Thyroid gland (tissue), 4 donors: Measurements from ENCODE around the gene DLG1. TPM values are rescaled to one million over a fixed set of nuclear protein-coding genes. Genes with fewer than 3 reads are reported as not detected.

Experiments used
- DNase-seq, 2 donors: peaks; one replicate each; pipeline ENCODE4 v3.0.0-alpha.2; 2019
- H3K27ac ChIP-seq, 3 donors: fragments of 200-600 bp; sonication (generic); 1 replicate in 2 of 3; 2 replicates in 1 of 3; pipeline ENCODE4 v1.5.1; 2016 to 2019; ENCODE audit warnings: mild to moderate bottlenecking in 1 of 3, moderate library complexity in 1 of 3
- H3K27me3 ChIP-seq: fragments of 200-600 bp; sonication (generic); one replicate; pipeline ENCODE4 v1.5.1; 2019
- H3K36me3 ChIP-seq, 2 donors: fragments of 200-600 bp; sonication (generic); one replicate each; pipeline ENCODE4 v1.5.1; 2016 to 2019
- H3K4me1 ChIP-seq, 2 donors: fragments of 200-600 bp; sonication (generic); one replicate each; pipeline ENCODE4 v1.5.1; 2017 to 2019
- H3K4me3 ChIP-seq, 3 donors: fragments of 200-600 bp; sonication (generic); replicated peaks in 1 of 3; 1 replicate in 2 of 3; 2 replicates in 1 of 3; pipeline ENCODE4 v1.5.1; 2016; ENCODE audit warnings: mild to moderate bottlenecking in 1 of 3
- H3K9me3 ChIP-seq: fragments of 200-600 bp; sonication (generic); one replicate; pipeline ENCODE4 v1.5.1; 2017
- POLR2A ChIP-seq, 2 donors: fragments of 450-650 bp; IDR thresholded peaks; one replicate each; pipeline ENCODE4 v1.6.1; 2017; ENCODE audit warnings: antibody characterized with exemption in 2 of 2, mild to moderate bottlenecking in 2 of 2, moderate library complexity in 1 of 2
- WGBS, 2 donors: methylation state at CpG; one replicate each; pipeline ENCODE4 v1.1.5; 2017; 5-methylcytosine and 5-hydroxymethylcytosine counted together
- intact Hi-C: fragments of 100-400 bp; cut with DNase I; formaldehyde crosslinking; loops from one replicate; pipeline ENCODE4 v1.15.1; 2023
- total RNA-seq, 4 donors: library from RNA; depleted of rRNA; stranded (reverse); fragments of >200 nt; gene quantifications; one replicate each; pipeline ENCODE4 v1.2.3, GENCODE V29; 2016
- TF ChIP-seq, protein P1 (sequence below), 6 experiments: fragments of 200-600 bp in 3 of 6; fragments of 450-650 bp in 3 of 6; sonication (generic) in 3 of 6; IDR thresholded peaks; one replicate each; pipeline ENCODE4 v1.5.1; 2016 to 2019; ENCODE audit warnings: antibody characterized with exemption in 6 of 6, mild to moderate bottlenecking in 2 of 6, inconsistent platforms in 1 of 6, moderate library complexity in 1 of 6

Gene DLG1
- total RNA-seq, 4 donors from 2014 or later = 111 to 233 (median 174) TPM

- H3K9me3 ChIP-seq = no peaks in the 10 kb centered on the region
- 71% methylated on average over 3 of the region's 3 CpGs for WGBS, 2 donors
- no peaks in the 10 kb centered on the region for H3K36me3 ChIP-seq
- no peaks in the 10 kb centered on the region for H3K27me3 ChIP-seq
- DNase-seq = no peak
- TF ChIP-seq, protein P1, sequence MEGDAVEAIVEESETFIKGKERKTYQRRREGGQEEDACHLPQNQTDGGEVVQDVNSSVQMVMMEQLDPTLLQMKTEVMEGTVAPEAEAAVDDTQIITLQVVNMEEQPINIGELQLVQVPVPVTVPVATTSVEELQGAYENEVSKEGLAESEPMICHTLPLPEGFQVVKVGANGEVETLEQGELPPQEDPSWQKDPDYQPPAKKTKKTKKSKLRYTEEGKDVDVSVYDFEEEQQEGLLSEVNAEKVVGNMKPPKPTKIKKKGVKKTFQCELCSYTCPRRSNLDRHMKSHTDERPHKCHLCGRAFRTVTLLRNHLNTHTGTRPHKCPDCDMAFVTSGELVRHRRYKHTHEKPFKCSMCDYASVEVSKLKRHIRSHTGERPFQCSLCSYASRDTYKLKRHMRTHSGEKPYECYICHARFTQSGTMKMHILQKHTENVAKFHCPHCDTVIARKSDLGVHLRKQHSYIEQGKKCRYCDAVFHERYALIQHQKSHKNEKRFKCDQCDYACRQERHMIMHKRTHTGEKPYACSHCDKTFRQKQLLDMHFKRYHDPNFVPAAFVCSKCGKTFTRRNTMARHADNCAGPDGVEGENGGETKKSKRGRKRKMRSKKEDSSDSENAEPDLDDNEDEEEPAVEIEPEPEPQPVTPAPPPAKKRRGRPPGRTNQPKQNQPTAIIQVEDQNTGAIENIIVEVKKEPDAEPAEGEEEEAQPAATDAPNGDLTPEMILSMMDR (IDR thresholded peaks at IDR 0.05) = no peak
- no peak for TF ChIP-seq POLR2A (IDR thresholded peaks at IDR 0.05)
- H3K4me3 ChIP-seq = no peak overlapping the region
- no peak overlapping the region for H3K27ac ChIP-seq
- H3K4me1 ChIP-seq = peaks cover 18 to 27% of the 10 kb centered on the region in 2 donors
- intact Hi-C loops = no loop called here
Measured at GRCh38 chr3:197331131-197331530, 32.7 kb upstream of the DLG1 start.

- Histone ChIP-seq H3K36me3 (no peaks in the 10 kb centered on the region), H3K4me3 (no peak overlapping the region), H3K27me3 (no peaks in the 10 kb centered on the region), H3K9me3 (no peaks in the 10 kb centered on the region), H3K27ac (no peak overlapping the region), H3K4me1 (peaks cover 11 to 13% of the 10 kb centered on the region in 2 donors)
- intact Hi-C loops = no loop called here
- 86 to 89% methylated on average over 3 of the region's 3 CpGs for WGBS, 2 donors
- no peak for DNase-seq
- TF ChIP-seq, protein P1 (IDR thresholded peaks at IDR 0.05) = no peak
Measured at GRCh38 chr3:197329382-197329781, 31.0 kb upstream of the DLG1 start.

DNA sequence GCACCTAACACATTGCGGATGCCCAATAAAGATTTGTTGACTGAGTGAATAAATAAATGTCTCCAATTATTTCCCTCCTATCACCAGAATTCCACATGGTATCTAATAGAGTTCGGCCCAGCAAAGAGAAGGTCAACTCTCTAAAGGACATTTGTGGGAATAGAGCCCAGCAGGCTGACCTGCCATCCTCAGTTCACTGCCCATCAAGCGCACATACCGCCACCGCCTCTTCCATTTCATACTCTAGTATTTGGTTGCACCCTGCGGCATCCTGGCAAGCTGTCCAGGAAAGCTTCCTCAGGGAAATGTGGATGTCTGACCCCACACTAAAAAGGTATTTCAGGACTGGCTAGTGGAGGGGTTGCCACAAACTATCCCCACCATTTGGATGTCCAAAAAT is 29.8 kb upstream of the DLG1 start:
- H3K9me3 ChIP-seq = no peaks in the 10 kb centered on the region
- WGBS, 2 donors = 92 to 98% methylated on average over 6 of the region's 6 CpGs
- H3K36me3 ChIP-seq = no peaks in the 10 kb centered on the region
- TF ChIP-seq, protein P1 (IDR thresholded peaks at IDR 0.05) = no peak
- no peak for TF ChIP-seq POLR2A (IDR thresholded peaks at IDR 0.05)
- no peak overlapping the region for H3K4me3 ChIP-seq
- H3K4me1 ChIP-seq = peaks cover 4 to 5% of the 10 kb centered on the region in 2 donors
- intact Hi-C loops = no loop called here
- no peaks in the 10 kb centered on the region for H3K27me3 ChIP-seq
- H3K27ac ChIP-seq = no peak overlapping the region
- peak in 1 of 2 donors; percentile 6 for DNase-seq

DNA sequence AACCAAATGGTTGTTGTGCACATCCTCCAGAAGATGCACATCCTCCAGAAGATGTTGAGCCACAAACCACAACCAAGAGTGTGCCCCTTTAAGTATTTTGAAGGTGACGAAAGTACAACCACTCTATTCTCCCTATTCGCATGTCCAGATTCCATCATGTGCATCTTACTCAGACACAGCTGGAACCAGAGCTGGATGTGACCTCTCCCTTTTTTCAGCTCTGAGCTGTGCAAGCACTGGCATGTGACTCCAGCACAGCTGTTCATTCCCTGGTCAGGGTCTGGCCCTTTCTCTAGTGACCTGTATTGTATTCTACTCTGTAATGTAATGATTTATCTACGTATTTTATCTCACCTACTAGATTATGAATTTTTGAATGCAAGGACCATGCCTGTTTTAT is 29.3 kb upstream of the DLG1 start:
- intact Hi-C loops = no loop called here
- H3K4me3 ChIP-seq = no peak overlapping the region
- H3K4me1 ChIP-seq = peaks cover 0 to under 1% of the 10 kb centered on the region in 2 donors
- no peaks in the 10 kb centered on the region for H3K9me3 ChIP-seq
- H3K27me3 ChIP-seq = no peaks in the 10 kb centered on the region
- DNase-seq = no peak
- no peaks in the 10 kb centered on the region for H3K36me3 ChIP-seq
- no peak overlapping the region for H3K27ac ChIP-seq
- WGBS, 2 donors = 56 to 71% methylated on average over 3 of the region's 3 CpGs
- no peak for TF ChIP-seq POLR2A (IDR thresholded peaks at IDR 0.05)
- TF ChIP-seq, protein P1 (IDR thresholded peaks at IDR 0.05) = no peak

DNA sequence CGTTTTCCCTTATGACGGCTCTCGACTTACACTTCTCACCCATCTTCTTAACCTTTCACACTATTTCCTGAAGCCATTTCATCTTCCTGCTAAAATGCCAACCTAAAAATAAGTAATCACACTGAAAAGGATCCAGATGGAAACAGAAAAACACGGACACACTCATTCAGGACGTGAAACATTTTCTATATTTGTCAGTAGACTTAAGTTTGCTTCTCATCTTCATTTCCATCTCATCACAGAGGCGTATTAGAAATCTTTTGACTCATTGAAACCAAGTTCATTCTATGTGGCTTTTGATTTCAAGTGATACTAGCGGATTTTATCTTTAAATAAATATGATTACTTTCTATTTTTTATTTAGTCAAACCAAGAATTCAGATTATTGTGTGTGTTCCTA is 27.4 kb upstream of the DLG1 start:
- Histone ChIP-seq H3K4me3 (no peak overlapping the region), H3K27ac (no peak overlapping the region), H3K4me1 (no peaks in the 10 kb centered on the region), H3K36me3 (no peaks in the 10 kb centered on the region), H3K27me3 (no peaks in the 10 kb centered on the region), H3K9me3 (no peaks in the 10 kb centered on the region)
- WGBS, 2 donors = 81 to 88% methylated on average over 7 of the region's 7 CpGs
- no peak for DNase-seq
- intact Hi-C loops = no loop called here
- TF ChIP-seq POLR2A (IDR thresholded peaks at IDR 0.05) = no peak
- TF ChIP-seq, protein P1 (IDR thresholded peaks at IDR 0.05) = no peak
